Measurements from ENCODE around the gene GH1. TPM values are rescaled to one million over a fixed set of nuclear protein-coding genes. Genes with fewer than 3 reads are reported as not detected.
A peak's percentile ranks its signal among the peaks of the same experiment; 100 is the strongest.

GH1 gene
- total and polyA plus RNA-seq, 8 donors: not detected

DNA sequence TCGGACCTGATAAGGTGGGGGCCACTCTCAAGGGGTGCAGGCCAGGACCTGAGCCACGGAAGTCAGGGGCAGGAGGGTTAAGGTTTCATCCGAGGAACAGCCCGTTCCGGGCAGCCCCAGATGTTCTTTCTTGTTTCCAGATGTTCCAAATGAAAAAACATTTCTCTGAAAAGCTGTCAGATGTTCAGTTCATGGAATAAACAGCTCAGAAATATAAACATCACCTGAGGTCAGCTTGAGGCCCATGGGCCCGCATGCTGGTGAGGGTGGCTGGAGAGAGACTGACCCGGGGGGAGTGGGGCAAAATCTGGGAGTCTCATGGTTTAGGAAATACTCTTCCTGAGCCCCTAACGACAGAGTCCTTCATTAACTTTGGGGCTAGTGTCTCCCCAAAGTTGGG, 15.0 kb upstream of the GH1 start:
- Histone ChIP-seq H3K4me3 (no peak overlapping the region), H3K27me3 (peaks cover 0 to 6% (median 0%) of the 10 kb centered on the region in 3 donors), H3K36me3 (no peaks in the 10 kb centered on the region), H3K27ac (no peak overlapping the region), H3K9me3 (no peaks in the 10 kb centered on the region), H3K4me1 (peaks cover 0 to 21% (median 0%) of the 10 kb centered on the region in 4 donors)
- 70 to 93% (median 87%) methylated on average over 8 of the region's 8 CpGs for WGBS, 5 donors
- no peak for TF ChIP-seq POLR2AphosphoS5 (IDR thresholded peaks at IDR 0.05)
- TF ChIP-seq, protein P1, sequence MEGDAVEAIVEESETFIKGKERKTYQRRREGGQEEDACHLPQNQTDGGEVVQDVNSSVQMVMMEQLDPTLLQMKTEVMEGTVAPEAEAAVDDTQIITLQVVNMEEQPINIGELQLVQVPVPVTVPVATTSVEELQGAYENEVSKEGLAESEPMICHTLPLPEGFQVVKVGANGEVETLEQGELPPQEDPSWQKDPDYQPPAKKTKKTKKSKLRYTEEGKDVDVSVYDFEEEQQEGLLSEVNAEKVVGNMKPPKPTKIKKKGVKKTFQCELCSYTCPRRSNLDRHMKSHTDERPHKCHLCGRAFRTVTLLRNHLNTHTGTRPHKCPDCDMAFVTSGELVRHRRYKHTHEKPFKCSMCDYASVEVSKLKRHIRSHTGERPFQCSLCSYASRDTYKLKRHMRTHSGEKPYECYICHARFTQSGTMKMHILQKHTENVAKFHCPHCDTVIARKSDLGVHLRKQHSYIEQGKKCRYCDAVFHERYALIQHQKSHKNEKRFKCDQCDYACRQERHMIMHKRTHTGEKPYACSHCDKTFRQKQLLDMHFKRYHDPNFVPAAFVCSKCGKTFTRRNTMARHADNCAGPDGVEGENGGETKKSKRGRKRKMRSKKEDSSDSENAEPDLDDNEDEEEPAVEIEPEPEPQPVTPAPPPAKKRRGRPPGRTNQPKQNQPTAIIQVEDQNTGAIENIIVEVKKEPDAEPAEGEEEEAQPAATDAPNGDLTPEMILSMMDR (IDR thresholded peaks at IDR 0.05): no peak
- TF ChIP-seq POLR2A (IDR thresholded peaks at IDR 0.05): no peak
- TF ChIP-seq EP300 (IDR thresholded peaks at IDR 0.05): no peak
- DNase-seq: no peak
- intact Hi-C loops (cut with DNase I; ENCODE audit: low total_unique reads): loop anchor here (10.0 kb wide), 1 partner anchor 91 kb away; the partner anchor contains the start of gene ICAM2

DNA sequence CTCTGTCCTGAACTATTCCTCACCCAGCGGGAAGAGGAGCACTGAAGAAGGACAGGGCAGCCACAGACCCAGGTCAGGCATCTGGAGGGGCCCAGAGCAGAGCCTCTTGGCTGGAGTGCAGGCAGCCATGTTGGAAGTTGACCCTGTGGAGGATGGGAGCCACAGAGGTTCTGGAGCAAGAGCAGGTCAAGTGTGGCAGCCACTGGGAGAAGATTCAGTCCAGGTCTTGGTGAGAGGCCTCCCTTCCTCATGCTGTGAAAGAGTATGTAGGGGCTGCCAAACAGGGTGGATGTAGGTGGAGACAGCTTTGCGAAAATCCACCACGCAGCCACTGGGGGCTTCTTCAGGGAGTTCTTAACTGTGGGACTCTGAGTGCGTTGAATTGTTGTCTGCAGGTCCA, 14.1 kb upstream of the GH1 start:
- TF ChIP-seq POLR2AphosphoS5 (IDR thresholded peaks at IDR 0.05): no peak
- TF ChIP-seq EP300 (IDR thresholded peaks at IDR 0.05): no peak
- TF ChIP-seq POLR2A (IDR thresholded peaks at IDR 0.05): no peak
- TF ChIP-seq, protein P1 (IDR thresholded peaks at IDR 0.05): no peak
- intact Hi-C loops (cut with DNase I; ENCODE audit: low total_unique reads): loop anchor here (10.0 kb wide), 1 partner anchor 92 kb away; the partner anchor contains the start of gene ICAM2
- no peak for DNase-seq
- peak overlapping the region in 1 of 5 donors; percentile 60 for H3K27ac ChIP-seq
- WGBS, 5 donors: 91 to 98% (median 95%) methylated on average over 4 of the region's 4 CpGs
- no peaks in the 10 kb centered on the region for H3K36me3 ChIP-seq
- peaks cover 0 to 6% (median 0%) of the 10 kb centered on the region in 3 donors for H3K27me3 ChIP-seq
- peaks cover 0 to 21% (median 0%) of the 10 kb centered on the region in 4 donors for H3K4me1 ChIP-seq
- H3K4me3 ChIP-seq: peak overlapping the region in 1 of 4 donors; percentile 46
- H3K9me3 ChIP-seq: no peaks in the 10 kb centered on the region

DNA sequence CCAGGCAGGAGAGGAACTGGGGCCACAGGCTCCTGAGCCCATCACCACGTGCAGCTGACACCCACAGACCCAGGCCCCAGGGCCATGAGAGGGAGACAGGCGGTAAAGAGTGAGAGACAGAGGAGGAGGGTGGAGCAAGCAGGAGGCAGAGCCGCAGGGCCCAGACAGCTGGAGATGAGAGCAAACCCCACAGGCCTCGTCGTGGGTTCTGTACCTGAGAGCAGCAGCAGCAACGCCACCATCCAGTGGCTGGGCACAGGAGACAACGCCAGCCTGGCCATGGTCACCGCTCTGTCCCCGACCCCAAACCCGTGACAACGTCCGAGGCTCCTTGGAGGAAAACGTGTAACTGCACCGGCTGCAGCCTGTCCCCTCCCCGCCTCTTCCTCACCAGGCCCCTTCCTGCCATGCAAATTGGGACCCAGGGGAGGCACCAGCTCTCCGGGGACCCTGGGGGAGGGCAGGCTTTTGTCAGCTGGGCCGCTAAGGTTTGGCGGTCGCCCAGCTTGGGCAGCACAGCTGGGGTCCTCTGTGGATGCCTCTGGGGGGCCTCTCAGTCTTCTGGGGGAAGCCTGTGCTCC, 13.4 kb upstream of the GH1 start, which contains the start of gene CD79B:
CD79B (minus strand) TSS at position 351 of the 581 bp plus-strand sequence; CDS start at position 281, 70 bp downstream.
- peaks cover 0 to 6% (median 0%) of the 10 kb centered on the region in 3 donors for H3K27me3 ChIP-seq
- H3K4me1 ChIP-seq: peaks cover 0 to 21% (median 0%) of the 10 kb centered on the region in 4 donors
- 50 to 85% (median 71%) methylated on average over 2 to 19 of the region's 19 CpGs for WGBS, 5 donors
- DNase-seq: peak in 1 of 2 donors; percentile 44
- no peak for TF ChIP-seq POLR2A (IDR thresholded peaks at IDR 0.05)
- no peak for TF ChIP-seq EP300 (IDR thresholded peaks at IDR 0.05)
- TF ChIP-seq, protein P1 (IDR thresholded peaks at IDR 0.05): no peak
- TF ChIP-seq POLR2AphosphoS5 (IDR thresholded peaks at IDR 0.05): no peak
- H3K9me3 ChIP-seq: no peaks in the 10 kb centered on the region
- peak within 1 kb of the TSS in 4 of 5 donors; percentile 13 to 60 (median 28) for H3K27ac ChIP-seq
- intact Hi-C loops (cut with DNase I; ENCODE audit: low total_unique reads): loop anchor here (10.0 kb wide), 1 partner anchor 93 kb away; the partner anchor contains the start of gene ICAM2
- H3K36me3 ChIP-seq: no peaks in the 10 kb centered on the region
- H3K4me3 ChIP-seq: peak within 1 kb of the TSS; percentile 0 to 46 (median 16)

DNA sequence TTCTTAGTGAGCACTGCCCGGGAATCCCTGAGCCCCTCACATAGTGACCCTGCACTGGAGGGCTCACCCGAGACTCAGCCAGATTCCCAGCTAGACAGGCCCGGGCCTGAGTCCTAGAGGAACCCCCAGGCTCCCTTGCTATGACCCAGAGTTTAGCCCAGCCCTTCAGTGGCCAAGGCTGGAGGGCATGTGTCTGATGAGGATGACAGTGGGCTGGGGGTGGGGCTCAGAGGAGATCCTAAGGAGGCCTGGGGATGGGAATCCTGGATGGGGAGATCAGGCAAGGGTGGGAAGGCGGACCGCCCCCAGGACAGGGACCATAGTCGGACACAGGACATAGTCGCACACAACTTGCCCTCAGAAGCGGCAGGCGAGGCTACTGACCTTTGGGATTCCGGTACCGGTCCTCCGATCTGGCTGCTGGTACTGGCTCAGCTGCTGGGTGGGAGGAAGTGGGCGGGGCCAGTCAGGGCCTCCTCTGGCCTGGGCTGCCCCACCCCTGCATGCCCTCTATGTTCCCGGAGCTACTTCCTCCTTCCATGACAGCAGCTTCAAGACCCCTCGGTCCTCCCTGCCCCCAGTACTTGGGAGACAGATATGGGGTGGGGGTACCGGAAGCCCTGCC, 12.4 kb upstream of the GH1 start:
- Histone ChIP-seq H3K36me3 (no peaks in the 10 kb centered on the region), H3K4me1 (peaks cover 0 to 21% (median 0%) of the 10 kb centered on the region in 4 donors), H3K9me3 (no peaks in the 10 kb centered on the region), H3K27me3 (peaks cover 0 to 6% (median 0%) of the 10 kb centered on the region in 3 donors), H3K27ac (peak overlapping the region in 4 of 5 donors; percentile 13 to 60 (median 28)), H3K4me3 (peak overlapping the region in 1 of 4 donors; percentile 46)
- TF ChIP-seq POLR2AphosphoS5 (IDR thresholded peaks at IDR 0.05) (no peak), EP300 (IDR thresholded peaks at IDR 0.05) (no peak), POLR2A (IDR thresholded peaks at IDR 0.05) (no peak)
- DNase-seq: peak; percentile 56 to 77
- intact Hi-C loops (cut with DNase I; ENCODE audit: low total_unique reads): loop anchor here (10.0 kb wide), 1 partner anchor 94 kb away; the partner anchor contains the start of gene ICAM2
- WGBS, 5 donors: 51 to 58% (median 58%) methylated on average over 5 to 16 of the region's 16 CpGs
